Fibroblast of upper back skin (primary cell): ENCODE results near the gene ENPP7.

Source experiments
- DNase-seq: peaks from one replicate; pipeline ENCODE4 v3.0.0-alpha.2; 2013

ENPP7 gene

GRCh38 chr17:79779084-79779529 lies 48.4 kb downstream of the ENPP7 start:
- no peak for DNase-seq

GRCh38 chr17:79779661-79780365 lies 49.1 kb downstream of the ENPP7 start:
- no peak for DNase-seq

GRCh38 chr17:79781012-79781650 lies 50.4 kb downstream of the ENPP7 start:
- DNase-seq, result no peak

- no peak for DNase-seq
These were observed 51.2 kb downstream of the ENPP7 start for GRCh38 chr17:79781736-79782575.

GRCh38 chr17:79783891-79784290 lies 53.1 kb downstream of the ENPP7 start:
- no peak for DNase-seq

- DNase-seq, result no peak
These were observed 53.7 kb downstream of the ENPP7 start for GRCh38 chr17:79784353-79785016.

- DNase-seq, result no peak
These were observed 54.5 kb downstream of the ENPP7 start for GRCh38 chr17:79785017-79785899.

GRCh38 chr17:79785900-79786810 lies 55.4 kb downstream of the ENPP7 start:
- DNase-seq, result no peak

- DNase-seq, result no peak
These were observed 56.3 kb downstream of the ENPP7 start for GRCh38 chr17:79786930-79787643.

- DNase-seq, result no peak
These were observed 57.7 kb downstream of the ENPP7 start for GRCh38 chr17:79788455-79788854.

GRCh38 chr17:79788989-79789942 lies 58.5 kb downstream of the ENPP7 start:
- DNase-seq, result no peak

- no peak for DNase-seq
These were observed 59.4 kb downstream of the ENPP7 start for GRCh38 chr17:79789943-79790804.

- no peak for DNase-seq
These were observed 60.3 kb downstream of the ENPP7 start for GRCh38 chr17:79790805-79791734.

- DNase-seq, result no peak
These were observed 61.0 kb downstream of the ENPP7 start for GRCh38 chr17:79791735-79792161.
